HG02943 (cell line): ENCODE data around the gene IGSF11.
"Not testable (repeated sequence)": the region's sequence is repeated elsewhere in the genome, so short reads cannot be mapped to it uniquely, and the experiment has no call there.

ENCODE experiments used
- ATAC-seq: cut with Tn5 transposase; IDR thresholded peaks from one replicate; pipeline ENCODE4 v1.9.1; 2021; ENCODE audit warnings: mild to moderate bottlenecking, low read depth, moderate library complexity; ENCODE audit not compliant: unreplicated experiment

IGSF11 gene

GRCh38 chr3:118890206-118890605 lies 144.4 kb downstream of the IGSF11 start:
- ATAC-seq: no peak

- no peak for ATAC-seq
Measured at GRCh38 chr3:118889691-118890090, 145.0 kb downstream of the IGSF11 start.

- no peak for ATAC-seq
Measured at GRCh38 chr3:118886708-118887107, 147.9 kb downstream of the IGSF11 start.

GRCh38 chr3:118884748-118885206 lies 149.9 kb downstream of the IGSF11 start:
- peak; percentile 71 for ATAC-seq

GRCh38 chr3:118882353-118882947 lies 152.2 kb downstream of the IGSF11 start:
- ATAC-seq: peak; percentile 51

- no peak for ATAC-seq
Measured at GRCh38 chr3:118868051-118868450, 166.6 kb downstream of the IGSF11 start.

GRCh38 chr3:118863731-118864322 lies 170.8 kb downstream of the IGSF11 start:
- no peak for ATAC-seq

GRCh38 chr3:118859950-118860349 lies 174.7 kb downstream of the IGSF11 start:
- ATAC-seq: no peak

GRCh38 chr3:118851466-118852193 lies 183.0 kb downstream of the IGSF11 start:
- ATAC-seq: not testable (repeated sequence)

- no peak for ATAC-seq
Measured at GRCh38 chr3:118850687-118851086, 184.0 kb downstream of the IGSF11 start.
